GM12892 (cell line): Measurements from ENCODE around the gene GP1BB.

Experiments used
- DNase-seq: peaks from one replicate; pipeline ENCODE4 v3.0.0; 2011; ENCODE audit not compliant: insufficient read length
- FAIRE-seq: peaks from 2 replicates; lab custom pipeline; 2011; peaks lifted over from hg19 to GRCh38; lab: Jason Lieb, UNC
- POLR2A ChIP-seq: IDR thresholded peaks from 2 replicates; pipeline ENCODE4 v1.6.1; 2011; ENCODE audit warnings: low read depth, low read length, control low read depth
- POLR2AphosphoS5 ChIP-seq: IDR thresholded peaks from 2 replicates; pipeline ENCODE4 v1.6.1; 2011; ENCODE audit warnings: low read depth, low read length, control low read depth
- TAF1 ChIP-seq: IDR thresholded peaks from 2 replicates; pipeline ENCODE4 v1.6.1; 2011; ENCODE audit warnings: low read depth, mild to moderate bottlenecking, control low read depth, low read length, borderline replicate concordance

Gene GP1BB

GRCh38 chr22:19727310-19728150 is 4.2 kb downstream of the GP1BB start:
- DNase-seq = no peak
- FAIRE-seq = no peak
- TF ChIP-seq POLR2A (no peak), POLR2AphosphoS5 (no peak)

DNA sequence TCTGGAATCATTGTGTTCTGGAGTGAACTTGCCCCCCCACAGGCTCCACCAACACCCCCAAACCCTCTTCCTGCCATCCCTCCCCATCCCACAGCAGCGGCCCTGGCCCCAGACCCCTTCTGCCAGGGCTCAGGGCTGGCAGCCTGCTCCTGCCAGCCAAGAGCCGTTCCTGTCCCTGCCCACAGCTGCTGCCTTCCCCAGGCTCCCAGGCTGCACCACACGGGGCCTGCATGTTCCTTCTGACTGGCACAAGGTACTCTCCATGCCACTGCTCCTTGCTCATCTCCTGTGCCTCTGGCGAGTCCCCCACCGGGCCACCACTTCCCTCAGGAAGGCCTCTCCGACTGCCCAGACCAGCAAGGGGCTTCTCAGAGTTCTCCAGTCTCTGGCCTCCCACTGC is 4.9 kb downstream of the GP1BB start:
- no peak for FAIRE-seq
- TF ChIP-seq POLR2A (no peak), TAF1 (no peak), POLR2AphosphoS5 (no peak)
- no peak for DNase-seq

- DNase-seq (no peak), FAIRE-seq (no peak)
- TF ChIP-seq POLR2A (no peak), POLR2AphosphoS5 (no peak), TAF1 (no peak)
Measured at GRCh38 chr22:19728836-19729235, 5.5 kb downstream of the GP1BB start.

- no peak for FAIRE-seq
- no peak for DNase-seq
- no peak for TF ChIP-seq POLR2AphosphoS5
- TF ChIP-seq POLR2A = no peak
- TF ChIP-seq TAF1 = no peak
Measured at GRCh38 chr22:19729507-19729906, 6.2 kb downstream of the GP1BB start.

- FAIRE-seq (no peak), DNase-seq (no peak)
- no peak for TF ChIP-seq TAF1
- TF ChIP-seq POLR2A = no peak
- TF ChIP-seq POLR2AphosphoS5 = no peak
Measured at GRCh38 chr22:19730198-19730597, 6.9 kb downstream of the GP1BB start.

DNA sequence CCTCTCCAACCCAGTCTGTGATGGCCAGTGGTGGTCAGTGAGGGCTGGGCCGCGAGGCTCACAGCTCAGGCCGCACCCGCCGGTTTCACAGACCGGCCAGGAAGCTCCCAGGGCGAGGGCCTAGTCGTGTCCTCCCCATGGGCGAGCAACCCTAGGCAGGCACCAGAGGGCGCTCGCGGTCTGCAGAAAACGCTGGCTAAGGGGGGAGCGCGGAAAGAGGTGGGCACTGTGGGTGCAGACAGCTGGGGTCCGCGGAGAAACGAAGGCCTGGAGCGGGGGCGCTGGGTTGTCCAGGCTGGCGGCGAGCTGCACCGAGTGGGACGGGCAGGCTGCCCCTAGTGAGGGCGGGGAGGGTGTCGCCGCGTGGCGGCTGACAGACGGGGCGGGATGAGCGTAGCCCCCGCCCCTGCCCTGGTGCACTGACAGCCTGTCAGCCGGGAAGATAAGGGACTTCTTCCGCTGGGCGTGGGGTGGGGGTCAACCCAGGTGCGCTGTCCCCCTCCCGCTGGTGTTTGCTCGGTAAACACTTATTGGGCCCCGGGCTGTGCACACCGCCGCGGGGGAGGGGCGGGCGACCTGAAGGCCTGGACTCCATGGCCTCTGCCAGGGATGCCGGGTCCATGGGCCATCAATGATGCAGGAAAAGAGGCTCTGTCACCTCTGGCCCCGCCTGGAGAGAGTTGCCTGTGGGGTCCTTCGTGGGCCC is 7.5 kb downstream of the GP1BB start:
- no peak for TF ChIP-seq POLR2AphosphoS5
- no peak for TF ChIP-seq POLR2A
- TF ChIP-seq TAF1 = no peak
- DNase-seq (peak; percentile 96), FAIRE-seq (peak; percentile 94)

DNA sequence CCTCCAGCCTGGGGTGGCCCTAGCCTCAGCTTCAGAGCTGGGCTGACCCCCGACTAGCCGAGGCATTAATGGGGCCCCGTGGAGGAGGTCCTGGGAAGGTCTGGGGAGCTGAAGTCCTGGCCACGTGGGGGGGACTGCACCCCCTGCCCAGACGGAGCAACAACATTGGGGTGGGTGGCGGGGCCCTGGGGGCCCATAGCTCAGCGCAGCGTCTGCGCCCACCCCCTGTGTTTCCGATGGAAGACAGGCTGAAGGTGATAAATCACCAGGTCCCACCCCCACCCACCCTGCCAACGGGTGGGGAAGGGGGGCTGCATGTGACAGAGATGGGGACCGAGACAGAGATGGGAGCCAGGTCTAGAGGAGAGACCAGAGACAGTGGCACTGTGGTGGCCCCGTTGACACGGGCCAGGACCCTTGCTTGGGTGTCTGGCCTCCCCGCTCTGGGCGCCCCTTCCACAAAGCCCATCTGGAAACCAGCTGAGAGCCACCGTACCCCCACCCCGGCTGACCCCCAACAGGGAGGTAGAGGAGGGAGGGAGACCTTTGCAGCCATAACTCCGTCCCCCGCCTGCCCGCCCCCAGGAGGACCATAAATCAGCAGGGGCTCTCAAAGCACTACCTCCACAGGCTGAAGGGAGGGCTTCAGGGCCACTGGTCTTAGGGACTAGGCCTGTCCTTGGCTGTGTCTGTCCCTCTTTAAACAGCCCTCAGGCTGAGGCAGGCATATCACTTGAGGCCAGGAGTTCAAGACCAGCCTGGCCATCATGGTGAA is 8.2 kb downstream of the GP1BB start:
- FAIRE-seq (no peak), DNase-seq (no peak)
- no peak for TF ChIP-seq TAF1
- TF ChIP-seq POLR2AphosphoS5 = no peak
- TF ChIP-seq POLR2A = no peak

DNA sequence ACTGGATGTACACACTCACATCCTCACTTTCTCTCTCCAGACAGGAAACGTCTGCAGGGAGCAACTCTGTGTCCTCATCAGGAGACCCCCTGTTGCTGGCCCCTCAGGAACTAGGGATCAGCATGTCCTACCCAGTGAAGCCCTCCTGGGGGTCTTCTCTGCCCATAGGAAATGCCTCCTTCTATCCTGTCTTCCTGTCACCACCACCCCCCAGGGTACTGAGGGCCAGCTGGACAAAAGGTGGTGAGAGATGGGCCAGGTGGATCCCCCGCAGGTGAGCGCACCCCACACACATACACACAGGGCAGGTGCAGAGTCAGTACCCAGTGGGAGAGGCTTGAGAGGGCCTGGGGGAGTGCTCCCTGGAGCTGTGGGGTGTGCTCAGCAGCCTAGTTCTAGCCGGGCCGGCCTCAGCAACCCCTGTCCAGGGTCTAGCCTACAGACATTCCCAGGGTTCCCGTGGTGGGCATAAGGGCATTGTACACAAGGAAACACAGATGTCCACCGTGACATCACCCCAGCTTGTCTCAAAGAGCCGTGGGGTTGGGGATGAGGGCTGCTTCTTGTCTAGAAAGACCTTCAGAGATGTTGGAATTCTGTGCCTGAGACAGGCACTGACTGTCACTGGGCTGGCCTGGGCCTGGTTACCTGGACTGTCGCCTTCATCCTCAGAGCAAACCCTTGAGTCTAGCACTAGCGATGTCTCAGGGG is 9.2 kb downstream of the GP1BB start:
- TF ChIP-seq POLR2A = no peak
- no peak for TF ChIP-seq POLR2AphosphoS5
- TF ChIP-seq TAF1 = no peak
- FAIRE-seq = no peak
- DNase-seq = no peak

GRCh38 chr22:19733755-19734154 is 10.4 kb downstream of the GP1BB start:
- TF ChIP-seq POLR2A (no peak), POLR2AphosphoS5 (no peak), TAF1 (no peak)
- DNase-seq = no peak
- no peak for FAIRE-seq

- FAIRE-seq (no peak), DNase-seq (no peak)
- no peak for TF ChIP-seq POLR2A
- no peak for TF ChIP-seq TAF1
- TF ChIP-seq POLR2AphosphoS5 = no peak
Measured at GRCh38 chr22:19734163-19734562, 10.8 kb downstream of the GP1BB start.

- FAIRE-seq = no peak
Measured at GRCh38 chr22:19734837-19735382, 11.6 kb downstream of the GP1BB start.

More at GRCh38 chr22:19734837-19735382, 11.6 kb downstream of the GP1BB start:
- no peak for DNase-seq
- TF ChIP-seq POLR2A (no peak), POLR2AphosphoS5 (no peak), TAF1 (no peak)
